GM12873 (cell line): ENCODE data around the gene EGFL6.

Experiments used
- CTCF ChIP-seq: IDR thresholded peaks from 2 replicates; pipeline ENCODE4 v1.5.1; 2012; ENCODE audit warnings: low read depth, mild to moderate bottlenecking, moderate library complexity, low read length, control low read depth; ENCODE audit not compliant: insufficient read depth; ENCODE audit errors: missing control alignments

EGFL6 gene

GRCh38 chrX:13569479-13570260 lies at the start of gene EGFL6:
EGFL6 (plus strand) TSS chrX:13569601; CDS start chrX:13569862, 261 bp downstream.
- no peak for TF ChIP-seq CTCF

- no peak for TF ChIP-seq CTCF
Observed at GRCh38 chrX:13520351-13520750, 49.0 kb upstream of the EGFL6 start.

GRCh38 chrX:13520936-13521335 lies 48.5 kb upstream of the EGFL6 start:
- no peak for TF ChIP-seq CTCF

GRCh38 chrX:13522811-13523210 lies 46.6 kb upstream of the EGFL6 start:
- TF ChIP-seq CTCF: no peak

- no peak for TF ChIP-seq CTCF
Observed at GRCh38 chrX:13533726-13534125, 35.7 kb upstream of the EGFL6 start.

- no peak for TF ChIP-seq CTCF
Observed at GRCh38 chrX:13535376-13536165, 33.8 kb upstream of the EGFL6 start.

- no peak for TF ChIP-seq CTCF
Observed at GRCh38 chrX:13536551-13536950, 32.9 kb upstream of the EGFL6 start.
